H1 (cell line): Measurements from ENCODE around the gene PPP4R1.

Experiments used
- CHD2 ChIP-seq: IDR thresholded peaks from 2 replicates; pipeline ENCODE4 v1.6.1; 2012; ENCODE audit warnings: low read length, improper control_type of control experiment
- HDAC2 ChIP-seq, 2 experiments: fragments of 300-600 bp in 1 of 2; sonication (generic) in 1 of 2; IDR thresholded peaks; 2 replicates each; pipeline ENCODE4 v1.6.1; 2011 to 2012; ENCODE audit warnings: low read depth in 2 of 2, low read length in 2 of 2, mild to moderate bottlenecking in 2 of 2, moderate library complexity in 2 of 2, borderline replicate concordance in 1 of 2, inconsistent platforms in 1 of 2
- JUND ChIP-seq: IDR thresholded peaks from 2 replicates; pipeline ENCODE4 v1.6.1; 2011; ENCODE audit warnings: mild to moderate bottlenecking, improper control_type of control experiment, low read length
- POLR2A ChIP-seq, 2 experiments: IDR thresholded peaks; 1 replicate in 1 of 2; 2 replicates in 1 of 2; pipeline ENCODE4 v1.6.1; 2011; ENCODE audit warnings: low read depth in 2 of 2, low read length in 2 of 2, mild to moderate bottlenecking in 2 of 2; ENCODE audit errors: control extremely low read depth in 1 of 2
- TF ChIP-seq, protein P1 (sequence below): IDR thresholded peaks from 2 replicates; pipeline ENCODE4 v1.6.1; 2012; ENCODE audit warnings: low read length, inconsistent platforms

GRCh38 chr18:9637036-9637767 is 22.8 kb upstream of the PPP4R1 start:
- TF ChIP-seq JUND = no peak
- TF ChIP-seq CHD2 = no peak
- TF ChIP-seq POLR2A (IDR thresholded peaks at IDR 0.05; ENCODE audit: control extremely low read depth in 1 of 2, low read depth in 2 of 2, low read length in 2 of 2) = no peak
- TF ChIP-seq, protein P1, sequence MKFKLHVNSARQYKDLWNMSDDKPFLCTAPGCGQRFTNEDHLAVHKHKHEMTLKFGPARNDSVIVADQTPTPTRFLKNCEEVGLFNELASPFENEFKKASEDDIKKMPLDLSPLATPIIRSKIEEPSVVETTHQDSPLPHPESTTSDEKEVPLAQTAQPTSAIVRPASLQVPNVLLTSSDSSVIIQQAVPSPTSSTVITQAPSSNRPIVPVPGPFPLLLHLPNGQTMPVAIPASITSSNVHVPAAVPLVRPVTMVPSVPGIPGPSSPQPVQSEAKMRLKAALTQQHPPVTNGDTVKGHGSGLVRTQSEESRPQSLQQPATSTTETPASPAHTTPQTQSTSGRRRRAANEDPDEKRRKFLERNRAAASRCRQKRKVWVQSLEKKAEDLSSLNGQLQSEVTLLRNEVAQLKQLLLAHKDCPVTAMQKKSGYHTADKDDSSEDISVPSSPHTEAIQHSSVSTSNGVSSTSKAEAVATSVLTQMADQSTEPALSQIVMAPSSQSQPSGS = no peak
- TF ChIP-seq HDAC2 (IDR thresholded peaks at IDR 0.05; ENCODE audit: borderline replicate concordance in 1 of 2, low read depth in 2 of 2, low read length in 2 of 2) = no peak
